HG02943 (cell line): ENCODE measurements around the gene PIK3AP1.
A peak's percentile ranks its signal among the peaks of the same experiment; 100 is the strongest.
"Not testable (repeated sequence)": the region's sequence is repeated elsewhere in the genome, so short reads cannot be mapped to it uniquely, and the experiment has no call there.

Experiments
- ATAC-seq: cut with Tn5 transposase; IDR thresholded peaks from one replicate; pipeline ENCODE4 v1.9.1; 2021; ENCODE audit warnings: mild to moderate bottlenecking, low read depth, moderate library complexity; ENCODE audit not compliant: unreplicated experiment

Gene PIK3AP1, protein sequence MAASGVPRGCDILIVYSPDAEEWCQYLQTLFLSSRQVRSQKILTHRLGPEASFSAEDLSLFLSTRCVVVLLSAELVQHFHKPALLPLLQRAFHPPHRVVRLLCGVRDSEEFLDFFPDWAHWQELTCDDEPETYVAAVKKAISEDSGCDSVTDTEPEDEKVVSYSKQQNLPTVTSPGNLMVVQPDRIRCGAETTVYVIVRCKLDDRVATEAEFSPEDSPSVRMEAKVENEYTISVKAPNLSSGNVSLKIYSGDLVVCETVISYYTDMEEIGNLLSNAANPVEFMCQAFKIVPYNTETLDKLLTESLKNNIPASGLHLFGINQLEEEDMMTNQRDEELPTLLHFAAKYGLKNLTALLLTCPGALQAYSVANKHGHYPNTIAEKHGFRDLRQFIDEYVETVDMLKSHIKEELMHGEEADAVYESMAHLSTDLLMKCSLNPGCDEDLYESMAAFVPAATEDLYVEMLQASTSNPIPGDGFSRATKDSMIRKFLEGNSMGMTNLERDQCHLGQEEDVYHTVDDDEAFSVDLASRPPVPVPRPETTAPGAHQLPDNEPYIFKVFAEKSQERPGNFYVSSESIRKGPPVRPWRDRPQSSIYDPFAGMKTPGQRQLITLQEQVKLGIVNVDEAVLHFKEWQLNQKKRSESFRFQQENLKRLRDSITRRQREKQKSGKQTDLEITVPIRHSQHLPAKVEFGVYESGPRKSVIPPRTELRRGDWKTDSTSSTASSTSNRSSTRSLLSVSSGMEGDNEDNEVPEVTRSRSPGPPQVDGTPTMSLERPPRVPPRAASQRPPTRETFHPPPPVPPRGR

DNA sequence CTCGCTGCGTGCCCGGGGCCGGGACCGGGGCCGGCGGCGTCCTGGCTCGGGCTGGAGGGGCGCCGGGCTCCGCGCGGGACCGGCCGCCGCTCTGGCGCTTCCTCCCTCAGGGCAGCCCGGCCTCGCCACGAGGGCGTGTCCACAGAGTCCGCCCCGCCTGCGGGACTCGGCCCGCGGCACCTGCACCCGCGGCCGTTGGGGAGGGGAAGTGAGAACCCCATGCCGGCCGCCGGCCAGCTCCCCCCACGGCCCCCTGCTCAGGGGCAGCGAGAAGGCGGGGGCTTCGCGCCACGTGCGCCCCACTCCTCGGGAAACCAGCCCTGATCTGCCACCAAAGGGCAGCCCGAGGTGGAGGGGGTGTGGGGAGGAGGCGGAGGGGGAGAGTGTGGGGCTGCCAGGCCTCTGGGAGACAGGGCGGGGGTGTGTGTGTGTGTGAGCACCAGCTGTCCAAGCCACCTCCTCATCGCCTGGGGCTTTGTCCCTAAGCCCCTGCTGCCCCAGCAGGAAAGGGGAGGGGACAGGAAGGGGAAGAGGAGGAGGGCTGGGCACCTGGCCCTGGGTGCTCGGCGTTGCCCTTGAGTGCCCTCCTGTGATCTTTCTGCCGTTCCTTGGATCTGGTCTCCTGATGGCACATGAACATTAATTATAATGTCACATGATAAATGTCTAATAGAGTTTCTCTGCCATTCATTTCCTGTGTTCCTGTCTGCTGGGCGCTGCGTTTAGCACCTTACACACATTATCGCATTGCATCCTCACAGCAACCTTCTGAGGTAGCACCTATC is at the start of gene PIK3AP1:
Gene PIK3AP1, minus strand, starts transcription at position 93 of the 785 bp plus-strand sequence. CDS start 120 bp downstream, outside the sequence.
- peak; percentile 71 for ATAC-seq

GRCh38 chr10:96768136-96768535 is 47.8 kb upstream of the PIK3AP1 start:
- no peak for ATAC-seq

DNA sequence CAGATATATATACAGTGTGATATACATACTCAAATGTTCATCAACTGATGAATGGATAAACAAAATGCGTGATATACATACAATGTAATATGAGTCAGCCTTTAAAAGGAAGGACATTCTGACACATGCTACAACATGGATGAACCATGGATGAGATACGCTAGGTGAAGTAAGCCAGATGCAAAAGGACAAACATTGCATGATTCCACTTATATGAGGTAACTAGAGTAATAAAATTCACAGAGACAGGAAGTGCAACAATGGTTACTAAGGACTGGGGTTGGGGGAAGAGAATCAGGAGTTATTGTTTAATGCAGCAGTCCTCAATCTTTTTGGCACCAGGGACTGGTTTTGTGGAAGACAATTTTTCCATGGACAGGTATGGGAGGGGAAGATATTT is 47.3 kb upstream of the PIK3AP1 start:
- ATAC-seq, result no peak

DNA sequence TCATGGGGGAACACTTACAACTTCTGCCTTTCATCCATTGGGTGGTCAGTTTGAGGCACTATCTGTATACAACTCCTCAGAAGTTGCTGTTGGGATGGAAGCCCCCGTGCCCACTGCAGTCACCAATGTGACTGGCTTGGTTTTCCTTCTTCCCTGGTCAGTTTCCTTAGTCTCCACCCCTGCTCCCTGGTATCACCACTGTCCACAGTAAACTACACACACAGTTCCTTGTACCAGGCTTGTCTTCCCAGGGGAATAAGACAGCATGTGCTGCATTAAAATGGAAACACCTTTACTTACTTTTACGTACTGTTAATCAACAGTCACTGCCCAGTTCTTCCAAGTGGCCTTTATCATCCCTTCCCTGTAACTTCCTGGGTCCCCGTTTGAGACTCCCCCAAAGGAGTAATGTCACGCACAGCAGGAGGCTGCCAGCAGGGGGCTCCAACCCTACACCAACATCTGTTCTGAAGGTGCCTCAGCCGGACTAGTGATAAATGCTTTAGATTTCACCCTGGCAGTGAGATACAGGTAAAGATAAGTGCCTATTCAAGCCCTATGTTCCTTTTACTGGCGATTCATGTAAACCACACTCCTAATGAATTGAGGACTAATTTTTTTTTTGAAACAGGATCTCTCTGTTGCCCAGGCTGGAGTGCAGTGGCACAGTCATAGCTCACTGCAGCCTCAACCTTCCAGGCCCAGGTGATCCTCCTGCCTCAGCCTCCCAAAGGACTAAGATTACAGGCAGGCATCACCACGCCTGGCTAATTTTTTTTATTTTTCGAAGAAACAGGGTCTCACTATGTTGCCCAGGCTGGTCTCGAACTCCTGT is 45.3 kb upstream of the PIK3AP1 start:
- ATAC-seq, result no peak

- no peak for ATAC-seq
These were observed 44.2 kb upstream of the PIK3AP1 start for GRCh38 chr10:96764425-96765060.

GRCh38 chr10:96758423-96758822 is 38.1 kb upstream of the PIK3AP1 start:
- ATAC-seq, result peak; percentile 88

DNA sequence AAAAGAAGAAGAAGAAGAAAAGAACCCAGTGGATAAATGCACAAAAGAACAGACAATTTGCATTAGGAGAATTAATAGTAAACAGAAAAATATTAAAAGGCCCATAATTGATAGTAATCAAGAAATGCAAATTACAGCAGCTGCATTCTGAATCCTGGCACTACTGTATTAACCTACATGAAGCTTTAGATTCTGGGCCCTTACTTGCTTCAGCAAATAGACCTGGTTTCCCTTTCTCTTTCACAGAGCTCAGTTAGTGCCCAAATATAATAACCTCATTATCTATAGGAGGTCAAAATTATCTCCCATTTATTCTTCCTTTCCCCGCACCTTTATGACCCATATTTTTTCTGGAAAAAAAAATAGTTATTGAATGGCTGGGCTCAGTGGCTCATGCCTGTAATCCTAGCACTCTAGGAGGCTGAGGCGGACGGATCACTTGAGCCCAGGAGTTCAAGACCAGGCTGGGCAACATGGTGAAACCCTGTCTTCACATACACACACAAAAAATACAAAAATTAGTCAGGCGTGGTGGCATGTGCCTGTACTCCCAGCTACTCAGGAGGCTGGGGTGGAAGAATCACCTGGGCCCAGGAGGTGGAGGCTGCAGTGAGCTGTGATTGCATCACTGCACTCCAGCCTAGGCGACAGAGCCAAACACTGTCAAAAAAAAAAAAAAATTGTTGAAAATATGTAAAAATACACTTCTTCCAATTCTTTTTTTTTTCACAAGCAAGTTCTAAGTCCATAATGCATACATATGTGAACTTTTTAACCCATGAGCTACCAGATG is 36.0 kb upstream of the PIK3AP1 start:
- ATAC-seq, result no peak

- no peak for ATAC-seq
These were observed 33.6 kb upstream of the PIK3AP1 start for GRCh38 chr10:96753956-96754355.

- no peak for ATAC-seq
These were observed 32.1 kb upstream of the PIK3AP1 start for GRCh38 chr10:96752375-96752774.

- ATAC-seq, result not testable (repeated sequence)
These were observed 30.0 kb upstream of the PIK3AP1 start for GRCh38 chr10:96750316-96750715.

DNA sequence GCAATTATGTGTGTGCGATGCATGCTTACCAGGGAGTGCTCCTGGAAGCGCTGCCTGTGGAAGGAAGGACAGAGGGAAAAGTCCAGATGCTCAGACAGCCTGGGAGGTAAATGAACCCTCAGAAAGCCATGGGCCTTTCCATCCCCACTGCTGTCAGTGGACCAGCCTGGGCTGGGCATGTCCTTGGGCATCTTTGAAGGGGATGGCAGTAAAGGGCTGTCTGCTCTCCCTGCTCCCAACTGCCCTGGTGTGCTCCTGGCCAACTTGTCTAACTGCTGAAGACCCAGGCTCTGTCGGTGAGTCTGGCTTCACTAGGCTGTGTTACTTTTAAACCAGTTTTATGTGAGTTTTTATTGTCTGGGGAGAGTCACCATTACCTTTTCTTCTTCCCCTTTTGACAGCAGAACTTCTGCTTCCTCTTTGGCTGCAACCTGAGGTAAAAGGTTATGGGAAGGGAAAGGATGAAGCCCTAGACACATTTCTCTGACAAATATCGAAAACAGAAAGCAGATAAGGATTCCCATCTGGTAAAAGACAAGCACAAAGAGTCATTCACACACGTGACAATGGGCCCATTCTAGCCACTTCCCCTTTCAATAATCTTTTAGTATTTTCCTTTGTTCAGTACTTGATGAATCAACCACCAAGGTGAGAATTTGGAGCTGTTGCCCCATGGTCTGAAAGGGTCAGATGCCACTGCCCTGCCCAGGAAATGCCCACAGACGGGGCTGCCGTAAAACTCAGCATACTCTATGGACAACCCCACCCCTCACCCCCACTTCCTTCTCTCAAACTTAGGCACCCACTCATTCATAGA is 27.6 kb upstream of the PIK3AP1 start:
- peak; percentile 91 for ATAC-seq

DNA sequence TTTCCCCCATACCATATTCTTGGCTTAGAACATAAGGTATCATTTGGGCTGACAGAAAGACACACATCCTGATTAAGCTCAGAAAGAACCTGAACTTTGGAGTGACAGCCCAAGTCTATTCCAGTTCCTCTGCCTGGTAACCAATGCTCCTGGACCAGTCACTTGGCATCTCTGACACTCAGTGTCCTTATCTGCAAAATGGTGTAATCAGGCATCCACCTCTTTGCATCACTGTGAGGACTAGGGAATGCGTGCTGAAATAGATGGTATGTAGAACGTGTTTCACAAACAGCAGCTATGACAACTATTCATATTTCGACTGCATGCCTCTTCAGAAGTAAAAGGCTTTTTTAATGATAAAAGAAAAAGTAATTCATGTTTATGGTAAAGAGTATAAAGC is 26.2 kb upstream of the PIK3AP1 start:
- no peak for ATAC-seq

- ATAC-seq, result no peak
These were observed 25.6 kb upstream of the PIK3AP1 start for GRCh38 chr10:96745950-96746349.

GRCh38 chr10:96743988-96744585 is 23.8 kb upstream of the PIK3AP1 start:
- no peak for ATAC-seq

GRCh38 chr10:96741557-96741956 is 21.2 kb upstream of the PIK3AP1 start:
- ATAC-seq, result not testable (repeated sequence)

DNA sequence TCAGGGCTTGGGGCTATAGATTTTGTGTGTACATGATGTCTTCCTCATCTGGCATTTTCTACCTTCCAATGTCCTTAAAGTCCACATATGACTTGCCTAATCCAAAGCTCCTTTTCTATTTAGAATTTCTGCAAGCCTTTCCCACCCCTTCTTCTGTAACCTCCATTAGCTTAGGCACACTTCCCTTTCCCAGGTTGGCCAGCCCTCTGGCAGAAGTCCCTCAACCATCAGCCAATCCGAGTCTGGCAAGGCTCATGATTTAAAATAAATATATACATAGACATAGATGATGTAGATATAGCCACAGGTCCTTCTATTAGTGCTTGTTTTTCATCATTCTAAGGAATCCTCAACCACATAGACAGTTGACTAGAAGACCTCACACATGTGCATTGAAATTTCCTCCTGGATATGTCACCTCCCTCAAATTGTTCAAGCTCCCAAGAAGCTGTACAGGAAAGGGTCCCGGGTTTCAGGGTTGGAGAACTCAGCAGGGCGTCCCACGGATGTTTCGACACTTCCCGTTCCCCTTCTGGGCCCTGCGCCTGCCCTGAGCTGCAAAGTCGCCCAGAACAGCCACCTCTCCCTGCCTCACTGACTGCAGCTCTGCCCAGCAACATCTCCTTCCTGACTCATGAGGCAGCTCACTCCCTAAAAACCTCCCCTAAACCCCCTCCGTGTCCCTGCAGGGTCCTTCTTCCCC is 20.4 kb upstream of the PIK3AP1 start:
- no peak for ATAC-seq

DNA sequence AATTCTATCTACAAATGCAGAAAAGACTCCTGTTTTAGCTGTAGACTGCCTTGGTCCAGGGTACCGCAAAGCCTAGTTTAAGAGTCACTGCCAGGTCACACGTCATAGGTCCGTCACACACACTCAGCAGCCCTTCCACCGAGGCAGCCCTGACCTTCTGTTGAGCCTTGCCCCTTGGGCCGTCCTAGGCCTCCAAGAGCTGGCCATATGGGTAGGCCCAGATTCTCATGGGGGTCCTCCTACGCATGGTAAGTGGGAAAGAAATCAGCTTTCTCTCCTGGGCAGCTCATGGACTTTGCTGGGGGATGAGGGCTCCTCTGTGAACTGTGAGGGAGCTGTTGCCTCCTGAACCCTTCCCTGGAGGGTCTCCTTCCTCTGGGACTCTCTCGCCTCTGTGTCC is 19.8 kb upstream of the PIK3AP1 start:
- ATAC-seq, result no peak
